ENCODE results near the gene CNFN.

- TF ChIP-seq CTCF (conservative IDR thresholded peaks at IDR 0.05; ENCODE audit: low read depth, low read length) (no peak), EZH2 (IDR thresholded peaks at IDR 0.05; ENCODE audit: low read length, unreplicated experiment) (no peak), EZH2phosphoT487 (IDR thresholded peaks at IDR 0.05; ENCODE audit: borderline replicate concordance, low read length) (no peak)
Observed at GRCh38 chr19:42402376-42403116, 12.4 kb upstream of the CNFN start.

Data from PC-3 (cell line).